ENCODE measurements around the gene FARP2. TPM values are rescaled to one million over a fixed set of nuclear protein-coding genes. Genes with fewer than 3 reads are reported as not detected.

FARP2 gene
- total RNA-seq, 1 experiment from 2014 or later: 49.3 TPM

- no peak for ATAC-seq
- no peak for DNase-seq (ENCODE audit: low read depth, low spot score)
- Histone ChIP-seq H2AFZ (ENCODE audit: low read depth, low read length, poor library complexity, severe bottlenecking) (no peak overlapping the region), H3K27me3 (ENCODE audit: insufficient read depth, low read length) (0 out of 2 replicates have a peak, but pooled peaks cover 1% of the 10 kb centered on the region), H3K9ac (ENCODE audit: low read length) (no peak overlapping the region), H3K9me3 (ENCODE audit: control insufficient read depth in 1 of 2, insufficient read depth in 1 of 2, low read depth in 1 of 2, low read length in 2 of 2) (no peaks in the 10 kb centered on the region), H4K20me1 (ENCODE audit: insufficient read depth) (no peaks in the 10 kb centered on the region), H3K4me2 (ENCODE audit: low read length) (no peak overlapping the region), H3K9me2 (ENCODE audit: insufficient read depth) (no peaks in the 10 kb centered on the region), H3K4me3 (replicated peaks in 1 of 2; ENCODE audit: low read depth in 1 of 2, low read length in 2 of 2) (no peak overlapping the region), H3K36me3 (ENCODE audit: control insufficient read depth in 1 of 2, insufficient read depth in 2 of 2, low read length in 2 of 2) (no peaks in the 10 kb centered on the region), H3K4me1 (ENCODE audit: control insufficient read depth in 1 of 2, insufficient read depth in 2 of 2, low read length in 2 of 2) (no peaks in the 10 kb centered on the region), H3K27ac (ENCODE audit: low read depth, low read length) (no peak overlapping the region), H3K79me2 (ENCODE audit: insufficient read depth, low read length) (no peaks in the 10 kb centered on the region)
- CTCF ChIA-PET: no interaction called here
- no TSS peak for BruUV-seq (replicated peaks)
- intact Hi-C loops (cut with micrococcal nuclease): no loop called here
- RAD21 ChIA-PET (ENCODE audit: low non-redundant PET in 1 of 2, low total read pairs in 2 of 2, uncharacterized antibody in 2 of 2, unreplicated experiment in 2 of 2): no interaction called here
- TF ChIP-seq ZFX (IDR thresholded peaks at IDR 0.05) (no peak), POLR2A (IDR thresholded peaks at IDR 0.05; ENCODE audit: borderline replicate concordance, extremely low read depth, insufficient read depth, insufficient read length) (no peak), RAD21 (IDR thresholded peaks at IDR 0.05; ENCODE audit: low read depth) (no peak), MAX (IDR thresholded peaks at IDR 0.05) (no peak), ELF1 (IDR thresholded peaks at IDR 0.05; ENCODE audit: borderline replicate concordance, low read depth) (no peak), SP1 (IDR thresholded peaks at IDR 0.05; ENCODE audit: low read depth) (no peak), CTCF (IDR thresholded peaks at IDR 0.05 in 2 of 3, conservative IDR thresholded peaks at IDR 0.05 in 1 of 3; ENCODE audit: borderline replicate concordance in 1 of 3, insufficient read depth in 1 of 3, low read depth in 2 of 3, low read length in 2 of 3) (no peak), SRF (IDR thresholded peaks at IDR 0.05; ENCODE audit: low read depth) (no peak), ZNF274 (IDR thresholded peaks at IDR 0.05; ENCODE audit: low read depth, low read length) (no peak), FOSL1 (IDR thresholded peaks at IDR 0.05; ENCODE audit: low read depth) (no peak), POLR2AphosphoS5 (IDR thresholded peaks at IDR 0.05; ENCODE audit: low read depth, low read length) (no peak)
- POLR2A ChIA-PET: no interaction called here
Observed at GRCh38 chr2:241478166-241478565, 122.1 kb downstream of the FARP2 start.

All from HCT116 (cell line).